ENCODE results near the gene FGD2. TPM values are rescaled to one million over a fixed set of nuclear protein-coding genes. Genes with fewer than 3 reads are reported as not detected.

FGD2 gene
- total and polyA plus RNA-seq, 2 of the 8 experiments (the other 6 are each of a cell fraction or from before 2014, with no cell fraction given) = 0.12 to 0.32 TPM

GRCh38 chr6:36970892-36971842 lies 34.3 kb upstream of the FGD2 start (continued):
- TF ChIP-seq USF2 (IDR thresholded peaks at IDR 0.05; ENCODE audit: low read length) = no peak
- no peak for TF ChIP-seq GTF2F1 (IDR thresholded peaks at IDR 0.05; ENCODE audit: borderline replicate concordance, low read depth, low read length)
- no peak for TF ChIP-seq CHD7 (IDR thresholded peaks at IDR 0.05; ENCODE audit: insufficient replicate concordance, low read length)
- TF ChIP-seq RNF2 (IDR thresholded peaks at IDR 0.05; ENCODE audit: borderline replicate concordance, low read depth, low read length, missing control alignments, poor library complexity, severe bottlenecking) = no peak
- no peak for TF ChIP-seq CBX8 (IDR thresholded peaks at IDR 0.05; ENCODE audit: borderline replicate concordance, low read depth, low read length)

Data from H1 (cell line).